GM12892 (cell line): ENCODE results near the gene TNFRSF6B.

Source experiments
- POLR2A ChIP-seq: IDR thresholded peaks from 2 replicates; pipeline ENCODE4 v1.6.1; 2011; ENCODE audit warnings: low read depth, low read length, control low read depth
- POLR2AphosphoS5 ChIP-seq: IDR thresholded peaks from 2 replicates; pipeline ENCODE4 v1.6.1; 2011; ENCODE audit warnings: low read depth, low read length, control low read depth
- TAF1 ChIP-seq: IDR thresholded peaks from 2 replicates; pipeline ENCODE4 v1.6.1; 2011; ENCODE audit warnings: low read depth, mild to moderate bottlenecking, control low read depth, low read length, borderline replicate concordance

DNA sequence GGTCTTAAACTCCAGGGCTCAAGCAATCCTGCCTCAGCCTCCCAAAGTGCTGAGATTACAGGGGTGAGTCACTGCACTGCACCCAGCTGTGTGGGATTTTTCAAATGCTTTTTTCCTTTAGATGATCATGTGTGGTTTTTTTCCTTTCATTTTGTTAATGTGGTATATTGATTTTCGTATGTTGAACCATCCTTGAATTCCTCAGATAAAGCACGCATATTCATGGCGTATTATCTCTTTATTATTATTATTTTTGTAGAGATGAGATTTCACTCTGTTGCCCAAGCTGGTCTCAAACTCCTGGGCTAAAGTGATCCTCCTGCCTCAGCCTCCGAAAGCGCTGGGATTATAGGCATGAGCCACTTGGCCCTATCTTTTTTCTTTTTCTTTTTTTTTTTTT, 18.4 kb downstream of the TNFRSF6B start:
- TF ChIP-seq POLR2AphosphoS5 = no peak
- no peak for TF ChIP-seq POLR2A
- no peak for TF ChIP-seq TAF1
